Inflammatory macrophage (primary cell): ENCODE data around the gene OR52A1.

Source experiments
- DNase-seq, 2 donors: peaks; one replicate each; pipeline ENCODE4 v3.0.0-alpha.2; 2020 to 2022

The OR52A1 gene

GRCh38 chr11:5131584-5132335 lies 22.8 kb downstream of the OR52A1 start:
- no peak for DNase-seq

- DNase-seq: no peak
These were observed 25.1 kb downstream of the OR52A1 start for GRCh38 chr11:5129457-5129877.

GRCh38 chr11:5124891-5125620 lies 29.5 kb downstream of the OR52A1 start:
- DNase-seq: no peak

GRCh38 chr11:5123802-5124521 lies 30.6 kb downstream of the OR52A1 start:
- peak; percentile 72 to 76 for DNase-seq

- no peak for DNase-seq
These were observed 35.7 kb downstream of the OR52A1 start for GRCh38 chr11:5118893-5119292.

GRCh38 chr11:5117588-5117987 lies 37.0 kb downstream of the OR52A1 start:
- no peak for DNase-seq

- DNase-seq: no peak
These were observed 39.2 kb downstream of the OR52A1 start for GRCh38 chr11:5115339-5115738.

- DNase-seq: no peak
These were observed 47.3 kb downstream of the OR52A1 start for GRCh38 chr11:5107285-5107684.

- DNase-seq: no peak
These were observed 51.5 kb downstream of the OR52A1 start for GRCh38 chr11:5103066-5103465.

- DNase-seq: no peak
These were observed 52.3 kb downstream of the OR52A1 start for GRCh38 chr11:5102246-5102645.

GRCh38 chr11:5096011-5096410 lies 58.5 kb downstream of the OR52A1 start:
- DNase-seq: no peak
